H9 (cell line): ENCODE data around the gene ZBTB22. TPM values are rescaled to one million over a fixed set of nuclear protein-coding genes. Genes with fewer than 3 reads are reported as not detected.

ENCODE experiments used
- DNase-seq: peaks from one replicate; pipeline ENCODE4 v3.0.0-alpha.2; 2017
- H2AFZ ChIP-seq: one replicate; pipeline ENCODE4 v1.6.1; 2013; ENCODE audit warnings: mild to moderate bottlenecking, low read length, control low read depth, moderate library complexity
- H2AK5ac ChIP-seq: 2 replicates; pipeline ENCODE4 v1.6.1; 2013; ENCODE audit warnings: low read length, control low read depth, mixed read lengths; ENCODE audit not compliant: insufficient read length
- H2BK120ac ChIP-seq: one replicate; pipeline ENCODE4 v1.6.1; 2013; ENCODE audit warnings: low read depth, mild to moderate bottlenecking, low read length, control low read depth, inconsistent platforms; ENCODE audit not compliant: poor library complexity, severe bottlenecking
- H2BK12ac ChIP-seq: 2 replicates; pipeline ENCODE4 v1.6.1; 2013; ENCODE audit warnings: low read length, control low read depth, mixed read lengths, low read depth; ENCODE audit not compliant: insufficient read length
- H2BK15ac ChIP-seq: 2 replicates; pipeline ENCODE4 v1.6.1; 2013; ENCODE audit warnings: low read depth, low read length, control low read depth
- H2BK20ac ChIP-seq: one replicate; pipeline ENCODE4 v1.6.1; 2013; ENCODE audit warnings: low read depth, mild to moderate bottlenecking, low read length, control low read depth, inconsistent platforms; ENCODE audit not compliant: poor library complexity, severe bottlenecking
- H2BK5ac ChIP-seq: 2 replicates; pipeline ENCODE4 v1.6.1; 2013; ENCODE audit warnings: low read length, control low read depth, mixed read lengths; ENCODE audit not compliant: insufficient read length
- H3K14ac ChIP-seq: 2 replicates; pipeline ENCODE4 v1.6.1; 2013; ENCODE audit warnings: low read length, control low read depth; ENCODE audit not compliant: insufficient read depth
- H3K18ac ChIP-seq: 2 replicates; pipeline ENCODE4 v1.6.1; 2013; ENCODE audit warnings: low read depth, mild to moderate bottlenecking, mixed read lengths, low read length, control low read depth; ENCODE audit not compliant: insufficient read length
- H3K23ac ChIP-seq: 2 replicates; pipeline ENCODE4 v1.6.1; 2013; ENCODE audit warnings: low read length, control low read depth, mixed read lengths, low read depth; ENCODE audit not compliant: insufficient read length
- H3K23me2 ChIP-seq: 2 replicates; pipeline ENCODE4 v1.6.1; 2013; ENCODE audit warnings: low read depth, mild to moderate bottlenecking, mixed read lengths, low read length, control low read depth; ENCODE audit not compliant: insufficient read length, poor library complexity, severe bottlenecking
- H3K27ac ChIP-seq: 2 replicates; pipeline ENCODE4 v1.5.1; 2013; ENCODE audit warnings: low read length, control low read depth, mixed read lengths, low read depth; ENCODE audit not compliant: insufficient read length
- H3K27me3 ChIP-seq: 2 replicates; pipeline ENCODE4 v1.6.1; 2013; ENCODE audit warnings: low read length, control low read depth, inconsistent platforms; ENCODE audit not compliant: insufficient read depth
- H3K4ac ChIP-seq: 2 replicates; pipeline ENCODE4 v1.6.1; 2013; ENCODE audit warnings: low read depth, mild to moderate bottlenecking, control low read depth, inconsistent platforms, low read length, moderate library complexity
- H3K4me1 ChIP-seq: 2 replicates; pipeline ENCODE4 v1.6.1; 2013; ENCODE audit warnings: low read length, control low read depth, inconsistent platforms; ENCODE audit not compliant: insufficient read depth
- H3K4me2 ChIP-seq: 2 replicates; pipeline ENCODE4 v1.6.1; 2013; ENCODE audit warnings: low read length, control low read depth, mixed read lengths; ENCODE audit not compliant: insufficient read length, insufficient read depth
- H3K56ac ChIP-seq: 2 replicates; pipeline ENCODE4 v1.6.1; 2013; ENCODE audit warnings: low read depth, mild to moderate bottlenecking, mixed read lengths, low read length, control low read depth; ENCODE audit not compliant: insufficient read length
- H3K79me1 ChIP-seq: 2 replicates; pipeline ENCODE4 v1.6.1; 2013; ENCODE audit warnings: low read depth, mild to moderate bottlenecking, moderate library complexity, low read length, control low read depth, inconsistent platforms; ENCODE audit not compliant: insufficient read depth, poor library complexity, severe bottlenecking
- H3K79me2 ChIP-seq: 2 replicates; pipeline ENCODE4 v1.6.1; 2013; ENCODE audit warnings: low read length, control low read depth, inconsistent platforms; ENCODE audit not compliant: insufficient read depth
- H3K9ac ChIP-seq: 2 replicates; pipeline ENCODE4 v1.6.1; 2013; ENCODE audit warnings: low read length, control low read depth, mixed read lengths; ENCODE audit not compliant: insufficient read length; ENCODE audit errors: extremely low read depth
- H3K9me3 ChIP-seq: one replicate; pipeline ENCODE4 v1.6.1; 2013; ENCODE audit warnings: low read depth, low read length, inconsistent platforms; ENCODE audit not compliant: control insufficient read depth
- H3T11ph ChIP-seq: one replicate; pipeline ENCODE4 v1.6.1; 2013; ENCODE audit warnings: mild to moderate bottlenecking, low read length, control low read depth, inconsistent platforms
- H4K20me1 ChIP-seq: one replicate; pipeline ENCODE4 v1.6.1; 2013; ENCODE audit not compliant: control insufficient read depth, insufficient read length, insufficient read depth
- H4K5ac ChIP-seq: 2 replicates; pipeline ENCODE4 v1.6.1; 2013; ENCODE audit warnings: low read depth, mild to moderate bottlenecking, mixed read lengths, low read length, control low read depth; ENCODE audit not compliant: insufficient read length
- H4K8ac ChIP-seq: replicated peaks from 2 replicates; pipeline ENCODE4 v1.6.1; 2013; ENCODE audit warnings: low read length, control low read depth, mixed read lengths, low read depth; ENCODE audit not compliant: insufficient read length
- H4K91ac ChIP-seq: 2 replicates; pipeline ENCODE4 v1.6.1; 2013; ENCODE audit warnings: low read depth, mild to moderate bottlenecking, moderate library complexity, mixed read lengths, low read length, control low read depth; ENCODE audit not compliant: insufficient read length
- H3K27ac Mint-ChIP-seq, 3 experiments: 2 replicates in 2 of 3; 3 replicates in 1 of 3; pipeline ENCODE4 v1.8.0; 2020 to 2021; ENCODE audit warnings: mixed read lengths in 3 of 3, mild to moderate bottlenecking in 1 of 3, moderate library complexity in 1 of 3
- H3K27me3 Mint-ChIP-seq: 2 replicates; pipeline ENCODE4 v1.8.0; 2021; ENCODE audit warnings: low read depth, mild to moderate bottlenecking, moderate library complexity, mixed read lengths
- H3K36me3 Mint-ChIP-seq, 3 experiments: 2 replicates in 2 of 3; 3 replicates in 1 of 3; pipeline ENCODE4 v1.8.0; 2020 to 2021; ENCODE audit warnings: low read depth in 3 of 3, mixed read lengths in 3 of 3; ENCODE audit not compliant: insufficient read depth in 1 of 3
- H3K4me1 Mint-ChIP-seq, 2 experiments: 2 replicates each; pipeline ENCODE4 v1.8.0; 2020; ENCODE audit warnings: mixed read lengths in 2 of 2
- H3K4me3 Mint-ChIP-seq, 2 experiments: 2 replicates in 1 of 2; 3 replicates in 1 of 2; pipeline ENCODE4 v1.8.0; 2020 to 2021; ENCODE audit warnings: mild to moderate bottlenecking in 2 of 2, mixed read lengths in 2 of 2, moderate library complexity in 1 of 2
- H3K9me3 Mint-ChIP-seq, 2 experiments: 2 replicates in 1 of 2; 3 replicates in 1 of 2; pipeline ENCODE4 v1.8.0; 2020; ENCODE audit warnings: mild to moderate bottlenecking in 2 of 2, mixed read lengths in 2 of 2, moderate library complexity in 1 of 2
- WGBS: extraction: QIAGEN DNeasy Blood & Tissue Kit; methylation state at CpG from one replicate; pipeline ENCODE4 v1.1.7; 2013; ENCODE audit warnings: missing lambda C conversion rate, low lambda C conversion rate, mixed read lengths; ENCODE audit not compliant: insufficient read length; ENCODE audit errors: extremely low coverage; 5-methylcytosine and 5-hydroxymethylcytosine counted together
- total RNA-seq: library from RNA; stranded (reverse); gene quantifications from 2 replicates; pipeline ENCODE4 v1.2.1, GENCODE V29; 2021
- TF ChIP-seq, protein P1 (sequence below): fragments of 200-600 bp; sonication (generic); conservative IDR thresholded peaks from 3 replicates; pipeline ENCODE4 v1.8.0; 2021; ENCODE audit warnings: antibody characterized with exemption, mild to moderate bottlenecking

ZBTB22 gene
- total RNA-seq, 1 experiment from 2014 or later = 8.1 TPM

GRCh38 chr6:33279257-33279695 is 38.3 kb downstream of the ZBTB22 start:
- H3K36me3 Mint-ChIP-seq = peaks cover 24 to 79% (median 50%) of the 10 kb centered on the region in 3 experiments; a peak in 6 of 7 replicates
- H3K27ac Mint-ChIP-seq = no peak overlapping the region

More at GRCh38 chr6:33279257-33279695, 38.3 kb downstream of the ZBTB22 start:
- peaks cover 9% of the 10 kb centered on the region for H3K23me2 ChIP-seq
- no peak overlapping the region for H3K18ac ChIP-seq
- peaks cover 33 to 34% of the 10 kb centered on the region in 2 experiments for H3K4me1 Mint-ChIP-seq
- H3K79me2 ChIP-seq = peaks cover 3% of the 10 kb centered on the region; the same call in 1 of the 2 replicates
- no peak overlapping the region for H4K8ac ChIP-seq
- TF ChIP-seq, protein P1, sequence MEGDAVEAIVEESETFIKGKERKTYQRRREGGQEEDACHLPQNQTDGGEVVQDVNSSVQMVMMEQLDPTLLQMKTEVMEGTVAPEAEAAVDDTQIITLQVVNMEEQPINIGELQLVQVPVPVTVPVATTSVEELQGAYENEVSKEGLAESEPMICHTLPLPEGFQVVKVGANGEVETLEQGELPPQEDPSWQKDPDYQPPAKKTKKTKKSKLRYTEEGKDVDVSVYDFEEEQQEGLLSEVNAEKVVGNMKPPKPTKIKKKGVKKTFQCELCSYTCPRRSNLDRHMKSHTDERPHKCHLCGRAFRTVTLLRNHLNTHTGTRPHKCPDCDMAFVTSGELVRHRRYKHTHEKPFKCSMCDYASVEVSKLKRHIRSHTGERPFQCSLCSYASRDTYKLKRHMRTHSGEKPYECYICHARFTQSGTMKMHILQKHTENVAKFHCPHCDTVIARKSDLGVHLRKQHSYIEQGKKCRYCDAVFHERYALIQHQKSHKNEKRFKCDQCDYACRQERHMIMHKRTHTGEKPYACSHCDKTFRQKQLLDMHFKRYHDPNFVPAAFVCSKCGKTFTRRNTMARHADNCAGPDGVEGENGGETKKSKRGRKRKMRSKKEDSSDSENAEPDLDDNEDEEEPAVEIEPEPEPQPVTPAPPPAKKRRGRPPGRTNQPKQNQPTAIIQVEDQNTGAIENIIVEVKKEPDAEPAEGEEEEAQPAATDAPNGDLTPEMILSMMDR = no peak
- no peaks in the 10 kb centered on the region for H3K9me3 Mint-ChIP-seq
- no peaks in the 10 kb centered on the region; the same call in 1 of the 2 replicates for H3K4me1 ChIP-seq
- no peaks in the 10 kb centered on the region for H3K9me3 ChIP-seq
- no peak overlapping the region for H2BK15ac ChIP-seq
- no peak overlapping the region for H3T11ph ChIP-seq
- no peaks in the 10 kb centered on the region for H3K79me1 ChIP-seq
- DNase-seq = no peak
- no peak overlapping the region for H3K4ac ChIP-seq
- H3K56ac ChIP-seq = no peak overlapping the region
- H4K91ac ChIP-seq = no peak overlapping the region
- H2BK5ac ChIP-seq = no peak overlapping the region
- no peak overlapping the region for H3K9ac ChIP-seq
- no peak overlapping the region for H2BK120ac ChIP-seq
- H3K14ac ChIP-seq = no peak overlapping the region
- no peak overlapping the region for H4K5ac ChIP-seq
- H2AFZ ChIP-seq = no peak overlapping the region
- no peaks in the 10 kb centered on the region for H3K27me3 ChIP-seq
- H3K27ac ChIP-seq = no peak overlapping the region
- H2BK20ac ChIP-seq = no peak overlapping the region
- no peak overlapping the region for H2BK12ac ChIP-seq
- H4K20me1 ChIP-seq = no peaks in the 10 kb centered on the region
- H3K4me2 ChIP-seq = no peak overlapping the region
- no peak overlapping the region for H2AK5ac ChIP-seq
- no peaks in the 10 kb centered on the region for H3K27me3 Mint-ChIP-seq
- H3K4me3 Mint-ChIP-seq = no peak overlapping the region
- no peak overlapping the region for H3K23ac ChIP-seq
- WGBS = no CpG with 5 or more reads among the region's 13 CpGs
